HPDE6-E6E7 (cell line): ENCODE measurements around the gene PACRGL.
"Not testable (repeated sequence)": the region's sequence is repeated elsewhere in the genome, so short reads cannot be mapped to it uniquely, and the experiment has no call there.

Experiments
- DNase-seq: peaks from one replicate; pipeline ENCODE4 v3.0.0; 2011; ENCODE audit warnings: missing footprints; ENCODE audit errors: extremely low spot score

PACRGL gene

GRCh38 chr4:20723463-20723862 lies 23.2 kb downstream of the PACRGL start:
- DNase-seq: no peak

GRCh38 chr4:20724915-20725314 lies 24.7 kb downstream of the PACRGL start:
- no peak for DNase-seq

GRCh38 chr4:20735931-20736330 lies 35.7 kb downstream of the PACRGL start:
- DNase-seq: no peak

- not testable (repeated sequence) for DNase-seq
These were observed 45.7 kb downstream of the PACRGL start for GRCh38 chr4:20746000-20746399.

- no peak for DNase-seq
These were observed 52.4 kb downstream of the PACRGL start for GRCh38 chr4:20752641-20753040.

- no peak for DNase-seq
These were observed 53.8 kb downstream of the PACRGL start for GRCh38 chr4:20754036-20754435.

GRCh38 chr4:20760053-20760452 lies 59.8 kb downstream of the PACRGL start:
- peak; percentile 11 for DNase-seq

GRCh38 chr4:20761382-20761781 lies 61.1 kb downstream of the PACRGL start:
- DNase-seq: no peak

GRCh38 chr4:20761826-20762225 lies 61.6 kb downstream of the PACRGL start:
- DNase-seq: no peak

GRCh38 chr4:20764366-20764992 lies 64.2 kb downstream of the PACRGL start:
- no peak for DNase-seq

- DNase-seq: peak; percentile 38
These were observed 73.1 kb downstream of the PACRGL start for GRCh38 chr4:20773144-20773997.

- no peak for DNase-seq
These were observed 78.6 kb downstream of the PACRGL start for GRCh38 chr4:20778896-20779295.

- not testable (repeated sequence) for DNase-seq
These were observed 82.9 kb downstream of the PACRGL start for GRCh38 chr4:20783134-20783533.

GRCh38 chr4:20787940-20788665 lies 87.8 kb downstream of the PACRGL start:
- no peak for DNase-seq
